ENCODE data around the gene TBK1.

DNA sequence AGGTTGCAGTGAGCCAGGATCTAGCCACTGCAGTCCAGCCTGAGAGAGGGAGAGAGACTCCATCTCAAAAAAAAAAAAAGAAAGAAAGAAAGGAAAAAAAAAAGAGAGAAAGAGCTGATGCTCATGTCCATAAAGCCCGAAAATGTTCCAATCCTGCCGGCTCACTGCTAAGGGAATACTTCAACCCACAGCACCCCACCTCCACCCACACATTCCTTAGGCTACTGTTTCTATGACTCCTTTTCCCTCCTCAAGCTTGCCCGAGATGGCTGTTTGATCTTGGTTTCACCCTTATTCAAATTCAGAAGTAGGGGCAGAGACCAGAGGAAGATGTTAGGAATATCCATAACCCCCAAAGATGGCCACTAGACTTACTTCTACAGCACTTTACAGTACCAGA lies 98.8 kb downstream of the TBK1 start:
- TF ChIP-seq, protein P1, sequence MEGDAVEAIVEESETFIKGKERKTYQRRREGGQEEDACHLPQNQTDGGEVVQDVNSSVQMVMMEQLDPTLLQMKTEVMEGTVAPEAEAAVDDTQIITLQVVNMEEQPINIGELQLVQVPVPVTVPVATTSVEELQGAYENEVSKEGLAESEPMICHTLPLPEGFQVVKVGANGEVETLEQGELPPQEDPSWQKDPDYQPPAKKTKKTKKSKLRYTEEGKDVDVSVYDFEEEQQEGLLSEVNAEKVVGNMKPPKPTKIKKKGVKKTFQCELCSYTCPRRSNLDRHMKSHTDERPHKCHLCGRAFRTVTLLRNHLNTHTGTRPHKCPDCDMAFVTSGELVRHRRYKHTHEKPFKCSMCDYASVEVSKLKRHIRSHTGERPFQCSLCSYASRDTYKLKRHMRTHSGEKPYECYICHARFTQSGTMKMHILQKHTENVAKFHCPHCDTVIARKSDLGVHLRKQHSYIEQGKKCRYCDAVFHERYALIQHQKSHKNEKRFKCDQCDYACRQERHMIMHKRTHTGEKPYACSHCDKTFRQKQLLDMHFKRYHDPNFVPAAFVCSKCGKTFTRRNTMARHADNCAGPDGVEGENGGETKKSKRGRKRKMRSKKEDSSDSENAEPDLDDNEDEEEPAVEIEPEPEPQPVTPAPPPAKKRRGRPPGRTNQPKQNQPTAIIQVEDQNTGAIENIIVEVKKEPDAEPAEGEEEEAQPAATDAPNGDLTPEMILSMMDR (conservative IDR thresholded peaks at IDR 0.05; ENCODE audit: low read depth, low read length) = no peak
- no peak for TF ChIP-seq EZH2 (IDR thresholded peaks at IDR 0.05; ENCODE audit: borderline replicate concordance, low read depth, low read length, poor library complexity, severe bottlenecking)
